Hindlimb muscle (tissue), 1 donor: ENCODE measurements around the gene URM1. TPM values are rescaled to one million over a fixed set of nuclear protein-coding genes. Genes with fewer than 3 reads are reported as not detected.

Experiments
- DNase-seq: peaks from one replicate; pipeline ENCODE4 v3.0.0-alpha.2; 2013
- polyA plus RNA-seq: library from polyadenylated mRNA; unstranded; fragments of 120-200 nt; gene quantifications from one replicate; pipeline ENCODE4 v1.2.1, GENCODE V29; 2013; ENCODE audit not compliant: insufficient read length

Gene URM1
- polyA plus RNA-seq, 1 donor: 70.0 TPM

- no peak for DNase-seq
Measured at GRCh38 chr9:128435611-128436010, 64.4 kb downstream of the URM1 start.

DNA sequence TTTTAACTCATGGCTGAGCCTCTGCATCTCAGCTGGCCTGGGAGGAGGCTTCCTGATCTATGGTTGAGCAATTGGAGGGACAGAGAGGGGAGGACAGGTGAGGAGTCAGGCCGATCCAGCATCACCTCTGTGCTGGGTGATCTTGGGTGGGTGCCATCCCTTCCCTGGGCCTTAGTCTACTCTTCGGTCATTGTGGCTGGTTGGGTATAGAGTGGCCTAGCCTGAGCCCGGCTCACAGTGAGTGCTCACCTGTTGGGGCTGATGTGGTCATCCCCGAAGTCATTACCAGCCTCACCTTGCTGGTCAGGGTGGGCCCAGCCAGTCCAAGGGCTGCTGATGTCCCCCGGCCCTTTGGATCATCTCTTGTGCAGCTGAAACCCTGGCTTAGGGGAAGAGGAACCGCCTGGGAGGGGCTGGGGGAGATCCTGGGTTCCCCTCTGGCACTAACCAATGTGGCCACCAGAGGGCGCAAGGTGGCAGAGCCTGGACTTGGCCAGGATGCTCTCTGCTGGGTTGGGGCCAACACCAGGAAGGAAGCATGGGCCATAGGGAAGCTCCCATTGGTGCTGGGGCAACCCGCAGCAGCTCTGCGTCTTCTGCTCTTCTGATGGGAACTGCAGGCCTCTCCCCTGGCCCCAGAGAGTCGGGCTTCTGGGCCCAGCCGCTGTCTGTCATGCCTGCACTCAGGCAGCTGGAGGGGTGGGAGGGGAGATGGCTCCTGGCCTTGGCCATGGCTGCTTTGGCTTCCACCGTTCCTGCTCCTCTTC, 67.4 kb downstream of the URM1 start:
- peak; percentile 85 for DNase-seq

DNA sequence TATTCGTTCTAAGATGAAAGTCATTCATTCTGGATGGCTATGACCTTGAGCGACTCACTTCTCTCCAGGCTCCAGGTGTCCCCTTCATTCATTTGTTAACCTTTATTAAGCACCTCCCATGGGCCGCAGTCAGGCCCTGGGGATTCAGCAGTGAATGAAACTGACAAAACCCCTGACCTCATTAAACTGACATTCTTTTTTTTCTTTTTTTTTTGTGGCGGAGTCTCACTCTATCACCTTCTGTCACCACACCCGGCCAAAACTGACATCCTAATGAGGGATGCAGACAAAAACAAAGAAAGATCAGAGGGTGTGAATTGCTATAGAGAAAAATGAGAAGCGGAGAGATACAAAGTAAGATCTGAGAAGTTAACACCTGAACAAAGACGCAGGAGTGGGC, 68.1 kb downstream of the URM1 start:
- DNase-seq: no peak

Other genes starting within 250 kb of the URM1 start
- 38.8 TPM for gene PTGES2, start 243.6 kb upstream of the URM1 start, polyA plus RNA-seq
- 1.1 TPM for gene LCN2, start 221.9 kb upstream of the URM1 start, polyA plus RNA-seq
- 34.3 TPM for gene BBLN, start 211.1 kb upstream of the URM1 start, polyA plus RNA-seq
- gene CIZ1, start 179.8 kb upstream of the URM1 start, polyA plus RNA-seq: 120 TPM
- 51.3 TPM for gene DNM1, start 168.0 kb upstream of the URM1 start, polyA plus RNA-seq
- gene GOLGA2, start 95.4 kb upstream of the URM1 start, polyA plus RNA-seq: 89.4 TPM
- gene SWI5, start 95.1 kb upstream of the URM1 start, polyA plus RNA-seq: 21.8 TPM
- gene TRUB2, start 48.9 kb upstream of the URM1 start, polyA plus RNA-seq: 23.5 TPM
- gene COQ4, start 48.5 kb upstream of the URM1 start, polyA plus RNA-seq: 34.8 TPM
- 14.6 TPM for gene SLC27A4, start 30.8 kb upstream of the URM1 start, polyA plus RNA-seq
- gene CERCAM, start 49.5 kb downstream of the URM1 start, polyA plus RNA-seq: 114 TPM
- gene ODF2, start 84.6 kb downstream of the URM1 start, polyA plus RNA-seq: 23.6 TPM
- gene GLE1, start 133.3 kb downstream of the URM1 start, polyA plus RNA-seq: 20.7 TPM
- 331 TPM for gene SPTAN1, start 181.2 kb downstream of the URM1 start, polyA plus RNA-seq